ENCODE data around the gene BACE2. TPM values are rescaled to one million over a fixed set of nuclear protein-coding genes. Genes with fewer than 3 reads are reported as not detected.
"Not testable (repeated sequence)": the region's sequence is repeated elsewhere in the genome, so short reads cannot be mapped to it uniquely, and the experiment has no call there.

BACE2 gene
- total RNA-seq, 1 donor: 122 TPM

- no peak overlapping the region for H3K4me3 ChIP-seq (ENCODE audit: low read depth, low read length)
- TF ChIP-seq CTCF (IDR thresholded peaks at IDR 0.05; ENCODE audit: insufficient read depth, low read length): no peak
- DNase-seq (ENCODE audit: low read depth): no peak
These were observed 81.5 kb downstream of the BACE2 start for GRCh38 chr21:41249476-41249875.

GRCh38 chr21:41250519-41250918, 82.6 kb downstream of the BACE2 start:
- peak; percentile 38 for DNase-seq (ENCODE audit: low read depth)

GRCh38 chr21:41251961-41252642, 84.1 kb downstream of the BACE2 start:
- no peak for TF ChIP-seq CTCF (IDR thresholded peaks at IDR 0.05; ENCODE audit: insufficient read depth, low read length)
- peak; percentile 85 for DNase-seq (ENCODE audit: low read depth)
- H3K4me3 ChIP-seq (ENCODE audit: low read depth, low read length): no peak overlapping the region

More at GRCh38 chr21:41250519-41250918, 82.6 kb downstream of the BACE2 start:
- no peak for TF ChIP-seq CTCF (IDR thresholded peaks at IDR 0.05; ENCODE audit: insufficient read depth, low read length)
- H3K4me3 ChIP-seq (ENCODE audit: low read depth, low read length): no peak overlapping the region

GRCh38 chr21:41254090-41254700, 86.2 kb downstream of the BACE2 start:
- no peak overlapping the region for H3K4me3 ChIP-seq (ENCODE audit: low read depth, low read length)
- no peak for TF ChIP-seq CTCF (IDR thresholded peaks at IDR 0.05; ENCODE audit: insufficient read depth, low read length)
- no peak for DNase-seq (ENCODE audit: low read depth)

GRCh38 chr21:41255190-41255589, 87.2 kb downstream of the BACE2 start:
- no peak overlapping the region for H3K4me3 ChIP-seq (ENCODE audit: low read depth, low read length)
- DNase-seq (ENCODE audit: low read depth): no peak
- no peak for TF ChIP-seq CTCF (IDR thresholded peaks at IDR 0.05; ENCODE audit: insufficient read depth, low read length)

GRCh38 chr21:41256231-41256630, 88.3 kb downstream of the BACE2 start:
- H3K4me3 ChIP-seq (ENCODE audit: low read depth, low read length); DNase-seq (ENCODE audit: low read depth): not testable (repeated sequence)

GRCh38 chr21:41256771-41257702, 89.1 kb downstream of the BACE2 start:
- TF ChIP-seq CTCF (IDR thresholded peaks at IDR 0.05; ENCODE audit: insufficient read depth, low read length): no peak
- DNase-seq (ENCODE audit: low read depth): no peak
- no peak overlapping the region for H3K4me3 ChIP-seq (ENCODE audit: low read depth, low read length)
